HG02840 (cell line): ENCODE data around the gene VTN.
"Not testable (repeated sequence)": the region's sequence is repeated elsewhere in the genome, so short reads cannot be mapped to it uniquely, and the experiment has no call there.

Source experiments
- ATAC-seq: cut with Tn5 transposase; IDR thresholded peaks from one replicate; pipeline ENCODE4 v1.9.1; 2021; ENCODE audit warnings: mild to moderate bottlenecking, moderate library complexity, moderate number of reproducible peaks; ENCODE audit not compliant: unreplicated experiment, low FRiP score

VTN gene

GRCh38 chr17:28344011-28344410 is 26.1 kb downstream of the VTN start:
- ATAC-seq = no peak

GRCh38 chr17:28343491-28343932 is 26.6 kb downstream of the VTN start:
- ATAC-seq = no peak

GRCh38 chr17:28342313-28342712 is 27.8 kb downstream of the VTN start:
- ATAC-seq = no peak

- no peak for ATAC-seq
Measured at GRCh38 chr17:28341516-28341915, 28.6 kb downstream of the VTN start.

- ATAC-seq = no peak
Measured at GRCh38 chr17:28340374-28340773, 29.7 kb downstream of the VTN start.

GRCh38 chr17:28339431-28339830 is 30.7 kb downstream of the VTN start:
- no peak for ATAC-seq

GRCh38 chr17:28338769-28339212 is 31.3 kb downstream of the VTN start:
- ATAC-seq = not testable (repeated sequence)

- no peak for ATAC-seq
Measured at GRCh38 chr17:28338056-28338768, 31.9 kb downstream of the VTN start.

- ATAC-seq = no peak
Measured at GRCh38 chr17:28335959-28336871, 33.9 kb downstream of the VTN start.

- ATAC-seq = peak; percentile 97
Measured at GRCh38 chr17:28335201-28335958, 34.7 kb downstream of the VTN start, which contains the start of the genes IFT20 and TNFAIP1. Gene IFT20 (minus strand): TSS chr17:28335472. CDS start chr17:28331985, 3,487 bp downstream. Gene TNFAIP1 (plus strand): TSS chr17:28335761. CDS start chr17:28339522, 3,761 bp downstream.

- no peak for ATAC-seq
Measured at GRCh38 chr17:28334666-28335200, 35.4 kb downstream of the VTN start.

GRCh38 chr17:28334171-28334570 is 35.9 kb downstream of the VTN start:
- ATAC-seq = no peak

GRCh38 chr17:28333083-28333746 is 36.9 kb downstream of the VTN start:
- no peak for ATAC-seq

GRCh38 chr17:28331891-28332420 is 38.2 kb downstream of the VTN start:
- no peak for ATAC-seq

GRCh38 chr17:28330671-28331070 is 39.4 kb downstream of the VTN start:
- ATAC-seq = no peak

GRCh38 chr17:28328325-28328724 is 41.8 kb downstream of the VTN start:
- ATAC-seq = no peak

GRCh38 chr17:28327709-28328108 is 42.4 kb downstream of the VTN start:
- no peak for ATAC-seq

- ATAC-seq = no peak
Measured at GRCh38 chr17:28327031-28327607, 43.0 kb downstream of the VTN start.

- ATAC-seq = no peak
Measured at GRCh38 chr17:28326114-28326513, 44.0 kb downstream of the VTN start.
